ENCODE data around the gene SBF1. TPM values are rescaled to one million over a fixed set of nuclear protein-coding genes. Genes with fewer than 3 reads are reported as not detected.

Gene SBF1
- total RNA-seq, 1 donor from 2014 or later, result 98.8 TPM

GRCh38 chr22:50432131-50432876, 42.5 kb downstream of the SBF1 start:
- Histone ChIP-seq H3K4me1 (no peaks in the 10 kb centered on the region), H3K36me3 (peaks cover 73 to 79% of the 10 kb centered on the region in 2 donors), H3K27me3 (no peaks in the 10 kb centered on the region), H3K27ac (no peak overlapping the region), H3K9me3 (no peaks in the 10 kb centered on the region), H3K4me3 (no peak overlapping the region)
- TF ChIP-seq, protein P1, sequence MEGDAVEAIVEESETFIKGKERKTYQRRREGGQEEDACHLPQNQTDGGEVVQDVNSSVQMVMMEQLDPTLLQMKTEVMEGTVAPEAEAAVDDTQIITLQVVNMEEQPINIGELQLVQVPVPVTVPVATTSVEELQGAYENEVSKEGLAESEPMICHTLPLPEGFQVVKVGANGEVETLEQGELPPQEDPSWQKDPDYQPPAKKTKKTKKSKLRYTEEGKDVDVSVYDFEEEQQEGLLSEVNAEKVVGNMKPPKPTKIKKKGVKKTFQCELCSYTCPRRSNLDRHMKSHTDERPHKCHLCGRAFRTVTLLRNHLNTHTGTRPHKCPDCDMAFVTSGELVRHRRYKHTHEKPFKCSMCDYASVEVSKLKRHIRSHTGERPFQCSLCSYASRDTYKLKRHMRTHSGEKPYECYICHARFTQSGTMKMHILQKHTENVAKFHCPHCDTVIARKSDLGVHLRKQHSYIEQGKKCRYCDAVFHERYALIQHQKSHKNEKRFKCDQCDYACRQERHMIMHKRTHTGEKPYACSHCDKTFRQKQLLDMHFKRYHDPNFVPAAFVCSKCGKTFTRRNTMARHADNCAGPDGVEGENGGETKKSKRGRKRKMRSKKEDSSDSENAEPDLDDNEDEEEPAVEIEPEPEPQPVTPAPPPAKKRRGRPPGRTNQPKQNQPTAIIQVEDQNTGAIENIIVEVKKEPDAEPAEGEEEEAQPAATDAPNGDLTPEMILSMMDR (IDR thresholded peaks at IDR 0.05), result no peak
- DNase-seq (ENCODE audit: low spot score in 2 of 2), result no peak
- intact Hi-C loops (cut with DNase I), result no loop called here

- H3K27me3 ChIP-seq, result no peaks in the 10 kb centered on the region
- TF ChIP-seq, protein P1 (IDR thresholded peaks at IDR 0.05), result no peak
- H3K27ac ChIP-seq, result no peak overlapping the region
- peaks cover 74 to 82% of the 10 kb centered on the region in 2 donors for H3K36me3 ChIP-seq
- no peak overlapping the region for H3K4me3 ChIP-seq
- no peaks in the 10 kb centered on the region for H3K9me3 ChIP-seq
- no peaks in the 10 kb centered on the region for H3K4me1 ChIP-seq
- DNase-seq (ENCODE audit: low spot score in 2 of 2), result no peak
- intact Hi-C loops (cut with DNase I), result no loop called here
Measured at GRCh38 chr22:50425179-50425916, 49.5 kb downstream of the SBF1 start.

DNA sequence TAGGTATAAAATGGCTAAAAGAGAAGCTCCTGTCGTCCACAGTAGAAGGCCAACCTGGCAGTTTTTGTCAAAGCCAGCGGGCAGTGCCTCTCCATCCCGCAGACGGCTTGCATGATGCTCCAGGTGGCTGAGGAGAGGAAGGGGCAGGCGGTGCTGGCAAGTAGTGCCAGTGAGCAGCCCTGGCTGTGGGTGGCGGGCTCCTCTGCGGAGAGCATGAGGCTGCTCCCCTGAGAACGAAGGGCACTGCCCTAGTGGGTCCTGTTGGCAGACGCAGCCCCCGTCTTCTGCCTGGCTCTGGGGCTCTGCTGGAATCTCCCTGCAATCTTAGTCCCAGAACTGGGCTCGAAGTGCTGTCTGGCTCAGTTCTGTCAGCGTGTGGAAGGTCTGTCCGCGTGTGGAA, 50.9 kb downstream of the SBF1 start:
- Histone ChIP-seq H3K27ac (no peak overlapping the region), H3K27me3 (no peaks in the 10 kb centered on the region), H3K4me3 (no peak overlapping the region), H3K36me3 (peaks cover 79 to 85% of the 10 kb centered on the region in 2 donors), H3K9me3 (no peaks in the 10 kb centered on the region), H3K4me1 (no peaks in the 10 kb centered on the region)
- TF ChIP-seq, protein P1 (IDR thresholded peaks at IDR 0.05), result no peak
- no peak for DNase-seq (ENCODE audit: low spot score in 2 of 2)
- intact Hi-C loops (cut with DNase I), result no loop called here

DNA sequence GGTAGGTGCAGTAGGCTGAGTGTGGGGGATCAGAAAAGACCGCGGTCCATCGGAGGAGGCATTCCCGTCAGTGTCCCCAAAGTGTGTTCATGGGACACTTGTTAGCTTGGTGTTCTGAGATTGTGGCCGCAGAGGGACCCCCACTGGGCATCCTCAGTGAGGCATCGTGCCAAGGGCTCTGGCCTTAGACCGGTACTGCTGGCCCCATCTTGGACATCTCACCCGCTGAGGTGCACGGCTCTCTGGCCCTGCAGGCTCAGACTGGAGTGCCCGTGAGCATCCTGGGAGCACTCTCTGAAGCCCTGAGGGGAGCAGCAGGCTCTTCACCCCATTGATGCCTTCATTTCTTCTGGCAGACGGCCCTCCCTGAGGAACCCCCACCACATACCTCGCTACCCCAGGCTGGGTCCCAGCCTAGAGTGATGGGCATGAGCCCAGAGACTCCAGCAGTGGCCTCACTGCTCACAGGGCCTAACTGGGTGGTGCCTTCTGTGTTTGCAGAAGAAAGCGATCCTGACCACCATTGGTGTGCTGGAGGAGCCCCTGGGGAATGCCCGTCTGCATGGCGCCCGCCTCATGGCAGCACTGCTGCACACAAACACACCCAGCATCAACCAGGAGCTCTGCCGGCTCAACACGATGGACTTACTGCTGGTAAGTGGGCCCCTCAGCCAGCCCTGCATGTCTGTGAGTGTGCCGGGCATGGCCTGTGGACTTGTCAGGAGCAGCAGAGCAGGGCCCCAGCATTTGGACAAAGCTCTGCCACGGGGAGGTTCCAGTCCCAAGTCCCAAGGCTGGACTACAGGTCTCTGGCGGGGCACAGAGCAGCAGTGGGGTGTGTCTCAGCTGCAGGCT, 51.6 kb downstream of the SBF1 start:
- H3K4me3 ChIP-seq, result no peak overlapping the region
- no peaks in the 10 kb centered on the region for H3K9me3 ChIP-seq
- H3K27ac ChIP-seq, result no peak overlapping the region
- H3K27me3 ChIP-seq, result no peaks in the 10 kb centered on the region
- intact Hi-C loops (cut with DNase I), result no loop called here
- H3K36me3 ChIP-seq, result peaks cover 79 to 84% of the 10 kb centered on the region in 2 donors
- no peaks in the 10 kb centered on the region for H3K4me1 ChIP-seq
- peak in 1 of 2 donors; percentile 61 for DNase-seq (ENCODE audit: low spot score in 2 of 2)
- TF ChIP-seq, protein P1 (IDR thresholded peaks at IDR 0.05), result no peak

DNA sequence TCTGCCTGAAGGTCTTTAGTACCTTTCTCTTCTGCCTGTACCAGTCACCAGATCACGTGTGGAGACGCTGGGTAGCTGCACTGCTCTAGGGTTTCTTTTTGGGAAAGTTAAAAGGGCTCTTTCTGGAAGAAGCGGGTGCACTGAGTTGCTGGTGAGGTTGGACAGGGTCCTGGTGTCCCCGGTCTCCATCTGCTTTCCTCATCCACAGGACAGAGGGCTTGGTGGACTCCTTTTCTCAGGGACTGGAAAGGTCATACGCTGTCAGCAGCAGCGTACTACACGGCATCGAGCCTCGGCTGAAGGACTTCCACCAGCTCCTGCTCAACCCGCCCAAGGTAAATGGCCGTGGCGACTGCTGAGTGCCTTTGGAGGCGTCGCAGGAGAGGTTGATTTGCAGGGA, 52.8 kb downstream of the SBF1 start:
- H3K27ac ChIP-seq, result no peak overlapping the region
- no peaks in the 10 kb centered on the region for H3K9me3 ChIP-seq
- no peaks in the 10 kb centered on the region for H3K27me3 ChIP-seq
- TF ChIP-seq, protein P1 (IDR thresholded peaks at IDR 0.05), result no peak
- intact Hi-C loops (cut with DNase I), result no loop called here
- peaks cover 82 to 84% of the 10 kb centered on the region in 2 donors for H3K36me3 ChIP-seq
- no peak for DNase-seq (ENCODE audit: low spot score in 2 of 2)
- H3K4me1 ChIP-seq, result no peaks in the 10 kb centered on the region
- H3K4me3 ChIP-seq, result no peak overlapping the region
